ENCODE measurements around the gene BEST2.
A peak's percentile ranks its signal among the peaks of the same experiment; 100 is the strongest.

The BEST2 gene

DNA sequence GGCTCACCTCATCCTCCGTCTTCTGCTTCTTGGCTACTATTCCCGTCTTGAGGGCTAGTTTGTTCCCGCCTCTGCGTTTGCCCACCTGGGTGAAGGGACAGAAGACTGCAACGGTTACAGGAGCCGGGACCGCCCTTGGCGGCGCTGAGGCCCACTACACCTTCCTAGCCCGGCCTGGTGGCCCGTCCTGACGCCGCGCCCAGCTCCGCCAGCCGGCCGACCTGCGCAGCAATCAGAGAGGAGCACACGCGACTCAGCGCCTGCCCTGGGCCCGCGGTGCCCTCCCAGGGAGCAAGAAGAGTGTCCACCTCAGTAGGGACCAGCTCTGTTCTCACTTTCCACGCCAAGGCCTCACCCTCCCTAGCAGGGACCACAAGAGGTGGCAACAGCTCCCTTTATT, 20.3 kb upstream of the BEST2 start:
- DNase-seq (ENCODE audit: low spot score), result no peak

- peak; percentile 64 for DNase-seq (ENCODE audit: low spot score)
Measured at GRCh38 chr19:12733369-12734214, 18.0 kb upstream of the BEST2 start.

DNA sequence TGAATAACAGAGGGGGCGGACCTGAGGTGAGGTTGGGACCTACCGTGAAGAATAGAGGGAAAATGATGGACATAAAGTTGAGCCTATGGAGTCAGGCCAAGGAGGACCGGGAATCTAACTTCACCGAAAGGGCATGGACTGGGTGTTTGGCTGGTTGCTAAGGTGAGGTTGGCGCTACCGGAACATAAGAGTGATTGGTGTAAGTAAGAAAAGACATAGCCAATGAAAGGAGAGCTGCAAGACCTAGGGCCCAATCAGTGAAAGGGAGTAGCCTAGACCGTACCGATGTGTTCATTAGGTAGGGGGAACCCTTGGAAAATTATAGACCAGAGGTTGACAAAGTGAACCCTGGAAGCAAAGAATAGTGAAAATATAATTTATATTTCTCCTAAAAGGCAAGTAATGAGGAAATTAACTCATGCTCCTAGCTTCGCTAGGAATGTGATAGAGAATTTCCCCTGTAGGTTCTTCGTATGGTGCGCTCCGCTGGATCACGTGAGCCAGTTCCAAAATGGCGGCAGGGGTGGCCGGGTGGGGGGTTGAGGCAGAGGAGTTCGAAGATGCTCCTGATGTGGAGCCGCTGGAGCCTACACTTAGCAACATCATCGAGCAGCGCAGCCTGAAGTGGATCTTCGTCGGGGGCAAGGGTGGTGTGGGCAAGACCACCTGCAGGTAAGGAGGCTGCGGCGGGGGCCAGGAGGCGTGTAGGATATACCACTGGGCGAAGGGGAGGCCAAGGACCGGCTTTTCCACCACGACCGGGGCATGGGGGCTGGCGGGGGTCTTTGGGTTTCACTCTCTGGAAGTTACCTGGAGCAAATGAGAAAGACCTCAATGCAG, 14.4 kb upstream of the BEST2 start, which contains the start of gene GET3:
TSS of gene GET3 (plus strand) at position 503 of the 840 bp plus-strand sequence. CDS start at position 512, 9 bp downstream.
- peak; percentile 86 for DNase-seq (ENCODE audit: low spot score)

DNA sequence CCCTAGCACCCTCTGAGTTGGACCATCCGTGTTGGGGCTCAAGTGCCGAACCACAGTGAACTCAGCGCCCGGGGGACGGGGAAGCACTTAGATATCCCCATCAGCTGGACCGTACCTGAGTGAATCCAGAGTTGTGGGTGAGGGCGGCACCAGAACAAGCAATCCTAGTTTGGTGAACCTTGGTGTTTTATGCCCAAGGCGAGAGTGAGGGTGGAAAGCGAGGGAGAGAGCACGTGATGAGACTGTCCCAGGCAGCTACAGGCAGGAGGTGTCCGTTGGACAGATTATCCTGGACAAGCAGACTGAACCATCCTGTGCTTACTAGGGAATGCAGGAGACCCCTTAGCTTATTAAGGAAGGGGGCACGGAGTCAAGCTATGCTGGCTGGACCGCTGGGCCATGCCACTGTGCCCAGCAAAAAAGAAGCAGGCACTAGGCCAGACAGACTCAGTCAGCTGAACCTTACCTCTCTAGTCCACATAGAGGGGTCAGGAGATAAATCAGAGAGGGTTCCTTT, 13.7 kb upstream of the BEST2 start:
- DNase-seq (ENCODE audit: low spot score), result no peak

- no peak for DNase-seq (ENCODE audit: low spot score)
Measured at GRCh38 chr19:12745166-12745897, 6.3 kb upstream of the BEST2 start.

DNA sequence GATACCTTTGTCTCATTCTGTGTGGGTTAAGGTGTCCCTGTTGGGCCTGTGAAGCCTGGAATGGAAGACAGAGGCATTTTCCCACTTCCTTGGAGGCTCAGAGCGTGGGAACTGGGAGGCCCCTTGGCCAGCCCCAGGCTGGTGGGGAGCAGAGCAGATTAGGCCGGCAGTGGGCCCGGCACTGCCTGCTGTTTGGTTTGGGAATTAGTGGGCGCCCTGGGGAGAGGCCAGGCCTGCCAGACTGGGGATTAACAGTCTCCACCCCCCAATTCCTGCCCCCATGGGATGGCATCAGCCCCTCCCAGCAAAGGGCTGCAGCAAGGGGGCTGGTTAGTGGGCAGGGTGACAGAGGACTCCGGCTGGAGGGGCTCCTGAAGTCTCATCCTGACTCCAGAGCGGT, 3.1 kb upstream of the BEST2 start:
- DNase-seq (ENCODE audit: low spot score), result peak; percentile 92

DNA sequence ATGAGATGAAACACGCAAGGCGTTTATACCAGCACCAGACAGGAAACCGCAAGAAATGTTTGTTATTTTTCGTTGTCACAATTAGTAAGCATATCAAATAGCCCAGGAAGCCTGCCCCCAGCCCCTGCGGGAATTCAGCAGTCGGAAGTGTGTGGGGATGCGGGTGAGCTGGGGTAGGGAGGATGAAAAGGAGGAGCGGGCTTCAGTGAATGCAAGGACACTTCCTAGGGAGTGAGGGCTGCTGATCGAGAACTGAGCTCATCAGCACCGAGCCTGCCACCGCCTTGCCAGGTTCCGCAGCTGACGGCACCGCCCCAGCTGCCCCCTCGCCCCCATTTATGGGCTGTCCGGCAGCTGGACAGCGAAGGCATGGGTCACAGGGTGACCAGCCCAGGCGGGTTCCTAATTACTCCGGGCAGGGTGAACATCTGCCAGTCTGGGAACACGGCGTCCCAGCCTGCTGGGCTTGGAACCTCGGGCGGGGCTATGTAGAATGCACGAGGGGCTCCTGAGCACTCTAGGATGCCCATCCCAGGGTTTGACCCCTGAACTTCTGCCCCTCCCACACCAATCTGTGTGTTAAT, 1.6 kb upstream of the BEST2 start:
- no peak for DNase-seq (ENCODE audit: low spot score)

DNA sequence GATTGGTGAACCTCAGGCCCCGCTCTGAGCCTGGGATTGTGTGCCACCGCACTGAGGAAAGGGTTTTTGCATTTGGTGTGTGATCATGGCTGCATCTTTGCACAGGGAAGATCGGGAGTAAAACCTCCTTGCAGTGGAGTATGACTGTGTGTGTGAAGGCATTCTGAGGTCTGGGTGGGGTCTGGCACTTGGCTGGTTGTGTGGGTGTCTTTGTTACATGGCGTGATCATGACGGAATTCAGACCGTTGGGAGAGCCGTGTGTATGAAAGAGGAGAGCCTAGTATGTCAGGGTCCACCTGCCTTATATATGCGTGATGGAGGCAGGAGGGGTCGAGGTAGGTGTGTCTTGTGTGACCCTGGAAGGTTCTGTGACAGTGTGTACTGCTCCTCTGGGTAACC, 740 bp upstream of the BEST2 start:
- no peak for DNase-seq (ENCODE audit: low spot score)

DNA sequence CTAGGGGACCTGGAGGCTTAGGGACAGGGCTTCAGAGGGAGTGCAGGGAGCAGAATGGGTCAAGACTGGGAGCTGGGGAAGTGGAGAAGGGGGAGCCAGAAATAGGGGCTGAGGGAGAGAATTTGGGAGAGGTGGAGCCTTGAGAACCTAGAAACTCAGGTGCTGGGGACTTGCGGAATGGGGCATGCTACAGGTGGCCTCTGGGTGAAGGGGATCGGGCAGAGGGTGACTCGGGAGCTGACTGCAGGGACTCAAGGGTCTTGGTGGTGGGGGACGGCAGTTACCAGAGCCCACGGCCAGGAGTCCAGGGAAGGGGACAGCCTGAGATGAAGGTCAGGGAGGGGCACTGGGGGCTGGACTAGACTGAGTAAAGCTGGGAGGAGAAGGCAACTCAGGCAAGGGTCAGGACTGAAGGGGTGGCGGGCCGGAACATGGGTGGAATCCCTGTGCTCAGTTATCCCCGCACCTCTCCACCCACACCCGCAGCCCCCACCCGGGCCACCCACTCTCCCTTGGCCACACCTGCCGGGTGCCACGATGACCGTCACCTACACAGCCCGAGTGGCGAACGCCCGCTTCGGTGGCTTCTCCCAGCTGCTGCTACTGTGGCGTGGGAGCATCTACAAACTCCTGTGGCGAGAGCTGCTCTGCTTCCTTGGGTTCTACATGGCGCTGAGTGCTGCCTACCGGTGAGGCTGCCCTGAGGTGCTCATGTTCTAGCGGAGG, 628 bp downstream of the BEST2 start:
- no peak for DNase-seq (ENCODE audit: low spot score)

DNA sequence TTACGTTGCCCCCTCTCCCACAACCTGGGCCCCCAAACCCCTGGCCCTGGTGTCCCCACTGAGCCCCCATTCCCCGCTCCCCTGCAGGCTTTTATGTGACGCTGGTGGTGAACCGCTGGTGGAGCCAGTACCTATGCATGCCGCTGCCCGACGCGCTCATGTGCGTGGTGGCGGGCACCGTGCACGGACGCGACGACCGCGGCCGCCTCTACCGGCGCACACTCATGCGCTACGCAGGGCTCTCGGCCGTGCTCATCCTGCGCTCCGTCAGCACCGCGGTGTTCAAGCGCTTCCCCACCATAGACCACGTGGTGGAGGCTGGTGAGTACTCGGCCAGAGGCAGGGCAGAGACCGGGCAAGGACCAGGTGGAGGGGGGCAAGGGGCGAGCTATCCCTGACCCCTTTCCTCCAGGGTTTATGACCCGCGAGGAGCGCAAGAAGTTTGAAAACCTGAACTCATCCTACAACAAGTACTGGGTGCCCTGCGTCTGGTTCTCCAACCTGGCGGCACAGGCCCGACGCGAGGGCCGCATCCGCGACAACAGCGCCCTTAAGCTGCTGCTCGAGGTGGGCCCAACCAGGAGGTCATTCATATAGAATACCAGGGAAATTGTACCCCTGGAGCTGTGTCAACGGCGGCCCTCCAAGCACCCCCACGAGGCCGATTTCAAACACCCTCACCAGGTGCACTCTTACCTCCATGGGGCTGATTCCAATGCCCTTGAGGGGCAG, 3.0 kb downstream of the BEST2 start:
- no peak for DNase-seq (ENCODE audit: low spot score)

DNA sequence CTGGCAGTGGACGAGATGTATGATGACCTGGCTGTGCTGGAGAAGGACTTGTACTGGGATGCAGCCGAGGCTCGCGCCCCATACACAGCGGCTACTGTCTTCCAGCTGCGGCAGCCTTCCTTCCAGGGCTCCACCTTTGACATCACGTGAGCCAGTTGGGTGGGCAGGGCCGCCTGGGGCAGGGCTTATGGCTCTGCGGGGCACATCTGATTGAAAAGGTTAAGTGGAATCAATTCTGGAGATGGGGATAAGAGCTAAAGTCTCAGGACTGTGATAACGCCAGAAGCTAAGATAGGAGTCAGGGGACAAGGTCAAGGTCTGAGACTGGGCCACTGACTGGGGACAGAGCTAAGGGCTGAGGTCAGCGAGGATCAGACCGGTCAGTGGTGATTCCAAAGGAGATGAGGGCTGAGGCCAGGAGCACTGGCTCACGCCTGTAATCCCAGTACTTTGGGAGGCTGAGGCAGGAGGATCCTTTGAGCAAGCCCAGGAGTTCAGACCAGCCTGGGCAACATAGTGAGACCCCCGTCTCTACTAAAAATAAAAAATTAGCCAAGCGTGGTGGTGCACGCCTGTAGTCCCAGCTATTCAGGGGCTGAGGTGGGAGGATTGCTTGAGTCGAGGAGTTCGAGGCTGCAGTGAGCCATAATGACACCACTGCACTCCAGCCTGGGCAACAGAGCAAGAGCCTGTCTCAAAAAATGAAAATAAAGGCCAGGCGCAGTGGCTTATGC, 4.7 kb downstream of the BEST2 start:
- DNase-seq (ENCODE audit: low spot score), result no peak

GRCh38 chr19:12757544-12758274, 6.1 kb downstream of the BEST2 start:
- peak; percentile 95 for DNase-seq (ENCODE audit: low spot score)

DNA sequence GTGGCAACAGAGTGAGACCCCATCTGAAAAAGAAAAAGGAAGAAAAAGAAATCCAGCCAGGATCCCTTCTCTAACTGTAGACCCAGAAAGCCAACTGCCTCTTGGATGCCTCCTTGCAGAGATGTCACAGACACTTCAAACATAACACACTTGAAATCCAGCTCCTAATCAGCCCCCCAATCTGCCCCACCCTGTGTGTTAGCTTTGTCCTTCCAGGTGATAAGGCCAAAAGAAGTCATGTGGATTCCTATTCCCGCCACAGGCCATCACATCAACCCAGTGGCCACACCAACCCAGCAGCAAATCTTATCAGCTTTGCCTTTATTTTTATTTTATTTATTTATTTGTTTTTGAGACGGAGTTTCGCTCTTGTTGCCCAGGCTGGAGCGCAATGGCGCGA, 8.1 kb downstream of the BEST2 start:
- DNase-seq (ENCODE audit: low spot score), result no peak

DNA sequence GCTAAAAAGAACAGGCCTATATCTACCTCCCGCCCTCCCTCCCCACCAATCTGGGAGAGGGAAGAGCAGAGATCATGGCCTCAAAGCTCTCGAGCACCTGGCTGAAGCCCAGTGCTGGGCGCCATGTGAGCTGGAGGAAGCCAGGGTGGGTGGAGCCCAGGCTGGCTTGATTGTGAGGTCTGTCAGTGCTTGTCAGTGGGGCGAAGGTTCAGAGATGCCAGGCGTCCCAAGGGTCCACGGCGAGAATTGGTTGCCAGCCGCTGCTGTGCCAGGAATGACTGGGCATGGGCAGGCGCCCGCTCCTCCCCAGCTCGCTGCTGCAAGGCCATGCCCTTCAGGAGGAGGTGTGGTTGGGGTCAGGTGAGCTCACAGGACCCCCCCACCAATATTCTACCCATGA, 11.5 kb downstream of the BEST2 start:
- DNase-seq (ENCODE audit: low spot score), result no peak

GRCh38 chr19:12764698-12765097, 13.1 kb downstream of the BEST2 start:
- DNase-seq (ENCODE audit: low spot score), result no peak

GRCh38 chr19:12766051-12766521, 14.5 kb downstream of the BEST2 start:
- DNase-seq (ENCODE audit: low spot score), result peak; percentile 93

- no peak for DNase-seq (ENCODE audit: low spot score)
Measured at GRCh38 chr19:12767150-12767549, 15.6 kb downstream of the BEST2 start.

- DNase-seq (ENCODE audit: low spot score), result no peak
Measured at GRCh38 chr19:12767666-12768065, 16.1 kb downstream of the BEST2 start.

DNA sequence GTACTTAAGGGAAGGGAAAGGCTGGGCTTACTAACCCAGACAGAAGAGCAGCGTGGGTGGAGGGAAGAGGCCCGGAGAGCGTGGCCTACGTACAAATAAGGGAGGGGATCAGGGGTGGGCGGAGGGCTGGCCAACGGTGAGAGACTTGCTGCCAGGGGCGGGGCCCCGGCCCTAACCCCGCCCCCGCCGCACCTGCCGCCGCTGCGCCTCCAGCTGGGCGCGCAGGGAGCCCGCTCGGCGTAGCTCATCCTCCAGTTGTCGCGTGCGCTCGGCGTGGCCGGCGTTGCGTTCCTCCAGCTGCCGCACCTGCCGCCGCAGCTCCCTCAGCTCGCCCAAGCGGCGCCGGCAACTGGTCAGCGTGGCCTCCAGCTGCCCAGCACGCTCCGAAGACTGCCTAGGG, 18.1 kb downstream of the BEST2 start:
- no peak for DNase-seq (ENCODE audit: low spot score)

Data from D341Med (cell line).